Pancreas (tissue), 10 donors: ENCODE data around the gene SYNJ2. TPM values are rescaled to one million over a fixed set of nuclear protein-coding genes. Genes with fewer than 3 reads are reported as not detected.
A peak's percentile ranks its signal among the peaks of the same experiment; 100 is the strongest.

Source experiments
- ATAC-seq, 4 donors: fragments of 200-7000 bp; cut with Tn5 transposase; one replicate each; pipeline versions ENCODE4 v1.8.0 to v1.9.1; 2020; ENCODE audit warnings: mild to moderate bottlenecking in 4 of 4, moderate library complexity in 4 of 4
- DNase-seq, 6 donors: peaks; one replicate each; pipeline ENCODE4 v3.0.0-alpha.2; 2020
- FAIRE-seq: peaks from 2 replicates; lab custom pipeline; 2012; peaks lifted over from hg19 to GRCh38; lab: Jason Lieb, UNC
- H3K27ac ChIP-seq, 4 donors: fragments of 200-600 bp; sonication (generic); 1 replicate in 3 of 4; 2 replicates in 1 of 4; pipeline versions ENCODE4 v1.5.0 to v1.8.0; 2020
- H3K27me3 ChIP-seq, 4 donors: fragments of 200-600 bp; one replicate each; pipeline ENCODE4 v1.8.0; 2021
- H3K36me3 ChIP-seq, 3 donors: fragments of 200-600 bp; sonication (generic) in 1 of 3; one replicate each; pipeline versions ENCODE4 v1.5.0 to v1.8.0; 2020 to 2021
- H3K4me1 ChIP-seq, 3 donors: fragments of 200-600 bp; one replicate each; pipeline ENCODE4 v1.8.0; 2021
- H3K4me3 ChIP-seq, 4 donors: fragments of 200-600 bp; sonication (generic) in 2 of 4; one replicate each; pipeline versions ENCODE4 v1.5.0 to v1.8.0; 2020 to 2021
- H3K9me3 ChIP-seq, 4 donors: fragments of 200-600 bp; one replicate each; pipeline ENCODE4 v1.8.0; 2021
- WGBS, 2 donors: extraction: QIAGEN DNeasy Blood & Tissue Kit; methylation state at CpG; one replicate each; pipeline ENCODE4 v1.1.7; 2013; 5-methylcytosine and 5-hydroxymethylcytosine counted together
- intact Hi-C, 3 donors: fragments of 100-400 bp; cut with DNase I; formaldehyde crosslinking; loops; one replicate each; pipeline versions ENCODE4 v1.11.1 to v1.14.2; 2022
- polyA plus RNA-seq, 2 donors: library from polyadenylated mRNA; stranded (reverse); fragments of 200-250 nt; gene quantifications; one replicate each; pipeline ENCODE4 v1.2.3, GENCODE V29; 2013
- total RNA-seq, 6 donors: library from RNA; stranded (reverse); fragmentation: NEBNext Ultra II Directional in 4 of 6; extraction: Animal tissue kit (Norgen Biotek cat#: 25700) in 4 of 6; gene quantifications; one replicate each; pipeline versions ENCODE4 v1.2.1 to v1.2.4, GENCODE V29; 2021 to 2023
- TF ChIP-seq, protein P1 (sequence below), 4 donors: fragments of 200-600 bp; sonication (generic) in 3 of 4; IDR thresholded peaks; one replicate each; pipeline versions ENCODE4 v1.5.0 to v1.8.0; 2021; ENCODE audit warnings: antibody characterized with exemption in 4 of 4
- donor health status: healthy with polysubstance abuse.
- donor health status: DM: no; HTN: no; CAD: no; lungs with moderate emphysema.
- donor health status: DM: no; HTN: no; CAD: no.
- donor health status: control.
- donor health status: control.
- donor health status: Bipolar disorder and iron deficiency.
- donor health status: DM: yes; HTN: yes; CAD: no.
- donor health status: DM: no; HTN: no; CAD: no.
- donor health status: DM: no; HTN: no; CAD: no.
- donor health status: DM: yes; HTN: yes; CAD: no.

Gene SYNJ2
- total and polyA plus RNA-seq, 8 donors, result 7.9 to 17.1 (median 9.9) TPM

- WGBS, 2 donors, result 84 to 88% methylated on average over 6 of the region's 6 CpGs
- intact Hi-C loops, result loop anchor here in 2 of 3 donors (10.0 kb wide), 4 partner anchors 75 to 315 kb away; no protein-coding TSS in a partner anchor
Observed at GRCh38 chr6:158069800-158070195, 88.1 kb downstream of the SYNJ2 start.

DNA sequence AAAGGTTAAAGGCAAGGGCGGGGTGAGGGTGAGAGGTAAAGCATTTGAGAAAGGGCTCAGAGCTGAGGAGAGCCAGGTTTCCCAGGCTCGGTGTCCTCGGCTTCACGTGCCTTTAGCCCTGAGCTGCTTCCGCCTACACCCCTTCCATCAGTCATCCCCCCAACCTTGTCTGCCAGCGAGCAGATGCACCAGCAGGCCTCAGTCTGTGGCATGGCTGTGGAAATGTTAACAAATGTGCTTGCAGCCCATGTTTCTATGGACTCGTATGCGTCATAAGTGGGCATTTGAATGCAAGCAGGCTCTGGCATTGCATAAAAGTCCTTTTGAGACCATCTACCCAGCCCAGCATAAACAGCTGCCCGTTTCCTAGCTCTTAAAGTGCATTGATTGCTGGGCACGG, 88.8 kb downstream of the SYNJ2 start:
- no peaks in the 10 kb centered on the region for H3K9me3 ChIP-seq
- no peak overlapping the region for H3K4me3 ChIP-seq
- no peak overlapping the region for H3K27ac ChIP-seq
- FAIRE-seq (no peak), DNase-seq (no peak), ATAC-seq (no peak)
- H3K36me3 ChIP-seq, result peaks cover 0 to 20% (median 4%) of the 10 kb centered on the region in 3 donors
- WGBS, 2 donors, result 94% methylated on average over 10 of the region's 10 CpGs
- TF ChIP-seq, protein P1, sequence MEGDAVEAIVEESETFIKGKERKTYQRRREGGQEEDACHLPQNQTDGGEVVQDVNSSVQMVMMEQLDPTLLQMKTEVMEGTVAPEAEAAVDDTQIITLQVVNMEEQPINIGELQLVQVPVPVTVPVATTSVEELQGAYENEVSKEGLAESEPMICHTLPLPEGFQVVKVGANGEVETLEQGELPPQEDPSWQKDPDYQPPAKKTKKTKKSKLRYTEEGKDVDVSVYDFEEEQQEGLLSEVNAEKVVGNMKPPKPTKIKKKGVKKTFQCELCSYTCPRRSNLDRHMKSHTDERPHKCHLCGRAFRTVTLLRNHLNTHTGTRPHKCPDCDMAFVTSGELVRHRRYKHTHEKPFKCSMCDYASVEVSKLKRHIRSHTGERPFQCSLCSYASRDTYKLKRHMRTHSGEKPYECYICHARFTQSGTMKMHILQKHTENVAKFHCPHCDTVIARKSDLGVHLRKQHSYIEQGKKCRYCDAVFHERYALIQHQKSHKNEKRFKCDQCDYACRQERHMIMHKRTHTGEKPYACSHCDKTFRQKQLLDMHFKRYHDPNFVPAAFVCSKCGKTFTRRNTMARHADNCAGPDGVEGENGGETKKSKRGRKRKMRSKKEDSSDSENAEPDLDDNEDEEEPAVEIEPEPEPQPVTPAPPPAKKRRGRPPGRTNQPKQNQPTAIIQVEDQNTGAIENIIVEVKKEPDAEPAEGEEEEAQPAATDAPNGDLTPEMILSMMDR (IDR thresholded peaks at IDR 0.05), result no peak
- H3K4me1 ChIP-seq, result no peaks in the 10 kb centered on the region
- H3K27me3 ChIP-seq, result no peaks in the 10 kb centered on the region
- intact Hi-C loops, result loop anchor here in 1 of 3 donors (10.0 kb wide), 1 partner anchor 96 kb away; no protein-coding TSS in a partner anchor

More at GRCh38 chr6:158069800-158070195, 88.1 kb downstream of the SYNJ2 start:
- TF ChIP-seq, protein P1 (IDR thresholded peaks at IDR 0.05), result no peak
- Histone ChIP-seq H3K27ac (peak overlapping the region in 1 of 4 donors; percentile 67), H3K4me3 (no peak overlapping the region), H3K9me3 (no peaks in the 10 kb centered on the region), H3K27me3 (no peaks in the 10 kb centered on the region), H3K4me1 (no peaks in the 10 kb centered on the region), H3K36me3 (peaks cover under 1 to 25% (median 4%) of the 10 kb centered on the region in 3 donors)
- DNase-seq (no peak), ATAC-seq (no peak), FAIRE-seq (no peak)

DNA sequence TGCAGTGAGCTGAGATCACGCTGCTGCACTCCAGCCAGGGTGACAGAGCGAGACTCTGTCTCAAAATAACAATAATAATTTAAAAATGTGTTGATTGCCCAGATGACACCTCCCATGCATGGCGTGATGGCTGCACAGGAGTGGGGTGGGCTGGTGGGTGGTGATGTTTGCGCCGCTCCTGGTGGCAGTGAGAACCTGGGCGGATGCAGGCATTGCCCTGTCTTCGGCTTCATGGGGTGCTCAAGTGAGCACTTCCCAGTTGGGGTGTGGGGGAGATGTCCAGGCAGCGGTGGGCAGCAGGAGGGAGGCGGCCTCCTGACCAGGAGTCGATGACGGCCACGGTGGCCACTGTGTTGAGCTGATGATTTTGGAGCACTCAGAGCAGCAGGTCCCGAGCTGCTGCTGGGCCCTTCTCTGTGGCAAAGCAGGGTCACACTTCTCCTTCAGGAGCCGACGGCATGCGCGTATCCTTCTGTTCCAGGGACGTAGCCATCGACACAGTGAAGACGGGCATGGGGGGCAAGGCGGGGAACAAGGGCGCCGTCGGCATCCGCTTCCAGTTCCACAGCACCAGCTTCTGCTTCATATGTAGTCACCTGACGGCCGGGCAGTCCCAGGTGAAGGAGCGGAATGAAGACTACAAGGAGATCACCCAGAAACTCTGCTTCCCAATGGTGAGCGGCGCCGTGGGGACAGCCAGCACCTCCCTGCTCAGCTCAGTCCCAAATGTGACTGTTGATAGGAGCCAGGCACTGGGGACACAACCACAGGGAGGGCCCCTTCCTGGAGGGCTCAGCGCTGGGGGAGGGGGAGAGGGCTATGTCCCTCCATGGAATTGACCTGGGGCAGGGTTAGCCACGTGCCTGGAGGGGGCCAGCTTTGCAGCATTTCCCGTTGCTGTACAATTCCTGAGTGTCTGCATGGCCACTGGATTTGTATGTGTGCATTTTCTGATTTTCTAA, 89.7 kb downstream of the SYNJ2 start:
- intact Hi-C loops, result loop anchor here in 1 of 3 donors (10.0 kb wide), 1 partner anchor 97 kb away; no protein-coding TSS in a partner anchor
- WGBS, 2 donors, result 86 to 88% methylated on average over 34 of the region's 34 CpGs
- ATAC-seq (peak in 2 of 4 donors; percentile 6 to 9), DNase-seq (no peak), FAIRE-seq (no peak)
- no peak overlapping the region for H3K27ac ChIP-seq
- H3K9me3 ChIP-seq, result no peaks in the 10 kb centered on the region
- H3K4me1 ChIP-seq, result no peaks in the 10 kb centered on the region
- H3K36me3 ChIP-seq, result peaks cover 0 to 15% (median 4%) of the 10 kb centered on the region in 3 donors
- TF ChIP-seq, protein P1 (IDR thresholded peaks at IDR 0.05), result no peak
- H3K4me3 ChIP-seq, result no peak overlapping the region
- H3K27me3 ChIP-seq, result no peaks in the 10 kb centered on the region

- FAIRE-seq, result no peak
- Histone ChIP-seq H3K4me3 (no peak overlapping the region), H3K4me1 (no peaks in the 10 kb centered on the region), H3K9me3 (no peaks in the 10 kb centered on the region), H3K36me3 (peaks cover 0 to 16% (median 4%) of the 10 kb centered on the region in 3 donors), H3K27ac (no peak overlapping the region), H3K27me3 (no peaks in the 10 kb centered on the region)
- peak in 5 of 6 donors; percentile 58 to 87 (median 73) for DNase-seq
- intact Hi-C loops, result loop anchor here in 1 of 3 donors (10.0 kb wide), 1 partner anchor 97 kb away; no protein-coding TSS in a partner anchor
- ATAC-seq, result peak; percentile 74 to 89 (median 80)
- TF ChIP-seq, protein P1 (IDR thresholded peaks at IDR 0.05), result peak; percentile 40 to 78 (median 70)
- 21 to 23% methylated on average over 16 of the region's 16 CpGs for WGBS, 2 donors
Observed at GRCh38 chr6:158072083-158072721, 90.5 kb downstream of the SYNJ2 start.
